ENCODE data around the gene BUB1.
"Not testable (repeated sequence)": the region's sequence is repeated elsewhere in the genome, so short reads cannot be mapped to it uniquely, and the experiment has no call there.

The BUB1 gene

GRCh38 chr2:110653861-110654260, 24.0 kb downstream of the BUB1 start:
- DNase-seq: no peak

GRCh38 chr2:110650346-110650745, 27.5 kb downstream of the BUB1 start:
- no peak for DNase-seq

- no peak for DNase-seq
Observed at GRCh38 chr2:110647777-110648176, 30.1 kb downstream of the BUB1 start.

- DNase-seq: no peak
Observed at GRCh38 chr2:110645616-110646015, 32.2 kb downstream of the BUB1 start.

- DNase-seq: no peak
Observed at GRCh38 chr2:110644357-110644756, 33.5 kb downstream of the BUB1 start.

GRCh38 chr2:110642360-110642759, 35.5 kb downstream of the BUB1 start:
- DNase-seq: no peak

GRCh38 chr2:110639972-110640371, 37.9 kb downstream of the BUB1 start:
- no peak for DNase-seq

- DNase-seq: no peak
Observed at GRCh38 chr2:110638952-110639695, 38.7 kb downstream of the BUB1 start.

- DNase-seq: no peak
Observed at GRCh38 chr2:110638004-110638403, 39.9 kb downstream of the BUB1 start.

GRCh38 chr2:110637093-110637492, 40.8 kb downstream of the BUB1 start:
- no peak for DNase-seq

- DNase-seq: not testable (repeated sequence)
Observed at GRCh38 chr2:110635949-110636628, 41.8 kb downstream of the BUB1 start.

GRCh38 chr2:110627348-110627747, 50.5 kb downstream of the BUB1 start:
- not testable (repeated sequence) for DNase-seq

GRCh38 chr2:110619326-110619939, 58.4 kb downstream of the BUB1 start:
- DNase-seq: not testable (repeated sequence)

- DNase-seq: not testable (repeated sequence)
Observed at GRCh38 chr2:110613927-110614326, 63.9 kb downstream of the BUB1 start.

GRCh38 chr2:110610613-110611250, 67.1 kb downstream of the BUB1 start:
- peak; percentile 23 for DNase-seq

- DNase-seq: not testable (repeated sequence)
Observed at GRCh38 chr2:110609843-110610612, 67.8 kb downstream of the BUB1 start.

- not testable (repeated sequence) for DNase-seq
Observed at GRCh38 chr2:110608788-110609502, 68.9 kb downstream of the BUB1 start.

- DNase-seq: not testable (repeated sequence)
Observed at GRCh38 chr2:110605057-110605456, 72.8 kb downstream of the BUB1 start.

- not testable (repeated sequence) for DNase-seq
Observed at GRCh38 chr2:110603917-110604591, 73.8 kb downstream of the BUB1 start.

- DNase-seq: not testable (repeated sequence)
Observed at GRCh38 chr2:110602139-110602538, 75.7 kb downstream of the BUB1 start.

- not testable (repeated sequence) for DNase-seq
Observed at GRCh38 chr2:110591973-110592372, 85.9 kb downstream of the BUB1 start.

All from activated T-cell treated with anti-CD3 and anti-CD28 coated beads for 4 hours (primary cell).